Right atrium auricular region (tissue), 2 donors: ENCODE measurements around the gene TMEM92. TPM values are rescaled to one million over a fixed set of nuclear protein-coding genes. Genes with fewer than 3 reads are reported as not detected.

ENCODE experiments used
- DNase-seq: peaks from one replicate; pipeline ENCODE4 v3.0.0-alpha.2; 2019; ENCODE audit warnings: low spot score
- H3K27ac ChIP-seq, 2 donors: fragments of 200-600 bp; sonication (generic); 1 replicate in 1 of 2; 2 replicates in 1 of 2; pipeline ENCODE4 v1.5.1; 2016 to 2019
- H3K27me3 ChIP-seq, 2 donors: fragments of 200-600 bp; sonication (generic); one replicate each; pipeline versions ENCODE4 v1.5.1 to v1.6.0; 2017 to 2019
- H3K36me3 ChIP-seq: fragments of 200-600 bp; sonication (generic); one replicate; pipeline ENCODE4 v1.5.1; 2016
- H3K4me1 ChIP-seq, 2 donors: fragments of 200-600 bp; sonication (generic); one replicate each; pipeline versions ENCODE4 v1.5.1 to v1.6.0; 2017 to 2019
- H3K4me3 ChIP-seq, 2 donors: fragments of 200-600 bp; sonication (generic); 1 replicate in 1 of 2; 2 replicates in 1 of 2; pipeline ENCODE4 v1.5.1; 2017 to 2019; ENCODE audit warnings: mild to moderate bottlenecking in 1 of 2, moderate library complexity in 1 of 2
- H3K9me3 ChIP-seq, 2 donors: fragments of 200-600 bp; sonication (generic); one replicate each; pipeline ENCODE4 v1.5.1; 2019
- CTCF ChIP-seq, 2 donors: fragments of 200-600 bp; sonication (generic); IDR thresholded peaks; one replicate each; pipeline ENCODE4 v1.5.1; 2019; ENCODE audit warnings: antibody characterized with exemption in 2 of 2
- total RNA-seq, 2 donors: library from RNA; depleted of rRNA; stranded (reverse); fragments of >200 nt; gene quantifications; one replicate each; pipeline ENCODE4 v1.1.0, GENCODE V29; 2016

Gene TMEM92
- total RNA-seq, 2 donors from 2014 or later, result not detected

DNA sequence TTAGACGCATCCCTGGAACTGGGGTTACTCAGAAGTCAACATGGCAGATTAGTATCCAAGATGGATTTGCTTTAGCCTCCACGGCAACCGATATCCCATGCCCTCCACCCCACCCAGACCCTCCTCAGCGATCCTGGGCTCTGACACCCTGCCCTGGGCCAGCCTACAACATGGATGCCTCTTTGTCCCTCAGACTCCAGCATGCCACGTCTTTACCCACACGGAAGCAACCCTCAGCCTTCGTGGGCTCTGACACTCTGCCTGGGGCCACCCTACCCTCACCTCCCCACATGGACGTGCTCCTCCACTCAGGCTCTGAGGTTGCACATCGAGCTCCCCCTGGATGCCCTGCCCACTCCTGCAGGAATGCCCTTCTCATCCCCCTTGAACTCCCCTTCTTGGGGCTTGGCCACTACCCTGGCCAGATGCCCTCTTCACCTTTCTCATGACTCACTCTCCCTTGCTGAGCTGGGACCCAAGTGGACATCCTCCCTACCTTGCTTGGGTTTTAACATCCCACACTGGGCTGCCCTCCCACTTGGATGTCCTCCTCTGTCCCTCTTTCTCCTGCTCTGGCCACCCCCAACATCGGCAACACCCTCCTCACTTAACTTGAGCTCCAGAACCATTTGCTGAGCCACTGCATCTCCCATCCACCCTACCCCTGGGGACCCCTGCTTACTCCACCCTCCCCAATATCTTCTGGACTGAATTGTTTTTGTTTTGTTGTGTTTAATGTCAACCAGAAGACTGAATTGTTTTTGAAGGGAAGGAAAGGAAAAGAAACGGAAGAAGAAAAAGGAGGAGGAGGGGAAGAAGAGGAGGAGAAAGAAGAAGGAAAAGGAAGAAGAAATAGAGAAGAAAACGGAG, 18.3 kb upstream of the TMEM92 start:
- Histone ChIP-seq H3K36me3 (no peaks in the 10 kb centered on the region), H3K4me3 (no peak overlapping the region), H3K27me3 (no peaks in the 10 kb centered on the region), H3K9me3 (no peaks in the 10 kb centered on the region), H3K27ac (no peak overlapping the region), H3K4me1 (peaks cover 0 to 9% of the 10 kb centered on the region in 2 donors)
- DNase-seq, result no peak
- no peak for TF ChIP-seq CTCF (IDR thresholded peaks at IDR 0.05)

DNA sequence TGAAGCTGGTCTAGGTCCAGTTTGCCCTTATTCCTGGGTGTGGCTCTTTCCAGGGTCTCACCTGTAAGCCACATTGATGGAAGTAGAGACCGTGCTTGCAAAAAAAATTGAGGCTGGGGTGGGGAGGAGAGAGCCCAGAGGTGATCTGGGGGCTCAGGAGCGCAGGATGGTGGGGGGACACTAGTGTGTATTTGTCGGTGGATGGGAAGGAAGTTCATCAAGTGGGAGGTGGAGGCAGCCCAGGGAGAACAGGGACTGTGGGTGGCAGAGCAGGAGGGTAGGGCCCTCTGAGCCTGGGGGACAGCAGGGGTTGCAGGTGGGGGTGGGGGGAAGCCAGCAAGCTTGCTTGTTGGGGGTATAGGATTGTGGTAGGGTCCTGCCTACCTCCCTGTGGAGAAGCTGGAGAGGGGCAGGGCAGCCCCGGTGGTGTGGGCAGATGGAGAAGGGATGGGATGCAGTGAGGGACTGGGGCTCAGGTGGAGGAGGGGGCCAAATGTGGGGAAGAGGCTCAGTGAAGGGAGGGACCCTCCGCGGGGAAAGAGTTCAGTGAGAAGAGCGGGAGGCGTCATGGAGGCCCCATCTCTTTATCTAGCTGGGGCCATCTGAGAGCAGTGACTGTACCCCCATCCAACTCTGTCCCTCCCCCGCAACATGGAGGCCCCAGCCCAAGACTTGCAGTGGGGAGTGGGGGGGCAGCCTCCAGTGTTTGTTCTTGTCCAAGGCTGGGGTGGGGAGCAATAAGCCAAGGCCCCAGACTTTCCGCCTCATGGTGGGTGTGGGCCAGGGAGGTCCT, 17.2 kb upstream of the TMEM92 start:
- Histone ChIP-seq H3K4me3 (no peak overlapping the region), H3K27ac (no peak overlapping the region), H3K9me3 (no peaks in the 10 kb centered on the region), H3K4me1 (peaks cover 0 to 9% of the 10 kb centered on the region in 2 donors), H3K27me3 (no peaks in the 10 kb centered on the region), H3K36me3 (no peaks in the 10 kb centered on the region)
- no peak for DNase-seq
- TF ChIP-seq CTCF (IDR thresholded peaks at IDR 0.05), result no peak

GRCh38 chr17:50257676-50258224, 16.5 kb upstream of the TMEM92 start:
- DNase-seq, result no peak
- Histone ChIP-seq H3K4me3 (no peak overlapping the region), H3K36me3 (no peaks in the 10 kb centered on the region), H3K27me3 (no peaks in the 10 kb centered on the region), H3K4me1 (peaks cover 0 to 9% of the 10 kb centered on the region in 2 donors), H3K27ac (no peak overlapping the region), H3K9me3 (no peaks in the 10 kb centered on the region)
- no peak for TF ChIP-seq CTCF (IDR thresholded peaks at IDR 0.05)

GRCh38 chr17:50258647-50259476, 15.4 kb upstream of the TMEM92 start:
- peak overlapping the region in 1 of 2 donors; percentile 20 for H3K27ac ChIP-seq

More at GRCh38 chr17:50258647-50259476, 15.4 kb upstream of the TMEM92 start:
- Histone ChIP-seq H3K4me1 (peaks cover 0 to 9% of the 10 kb centered on the region in 2 donors), H3K9me3 (no peaks in the 10 kb centered on the region), H3K27me3 (no peaks in the 10 kb centered on the region), H3K36me3 (no peaks in the 10 kb centered on the region), H3K4me3 (no peak overlapping the region)
- no peak for TF ChIP-seq CTCF (IDR thresholded peaks at IDR 0.05)
- DNase-seq, result no peak
